ENCODE data around the gene AFMID. TPM values are rescaled to one million over a fixed set of nuclear protein-coding genes. Genes with fewer than 3 reads are reported as not detected.

AFMID gene
- total and polyA plus RNA-seq, 9 of the 15 experiments (the other 6 are each of a cell fraction or from before 2014, with no cell fraction given): 62.1 to 188 (median 74.4) TPM

DNA sequence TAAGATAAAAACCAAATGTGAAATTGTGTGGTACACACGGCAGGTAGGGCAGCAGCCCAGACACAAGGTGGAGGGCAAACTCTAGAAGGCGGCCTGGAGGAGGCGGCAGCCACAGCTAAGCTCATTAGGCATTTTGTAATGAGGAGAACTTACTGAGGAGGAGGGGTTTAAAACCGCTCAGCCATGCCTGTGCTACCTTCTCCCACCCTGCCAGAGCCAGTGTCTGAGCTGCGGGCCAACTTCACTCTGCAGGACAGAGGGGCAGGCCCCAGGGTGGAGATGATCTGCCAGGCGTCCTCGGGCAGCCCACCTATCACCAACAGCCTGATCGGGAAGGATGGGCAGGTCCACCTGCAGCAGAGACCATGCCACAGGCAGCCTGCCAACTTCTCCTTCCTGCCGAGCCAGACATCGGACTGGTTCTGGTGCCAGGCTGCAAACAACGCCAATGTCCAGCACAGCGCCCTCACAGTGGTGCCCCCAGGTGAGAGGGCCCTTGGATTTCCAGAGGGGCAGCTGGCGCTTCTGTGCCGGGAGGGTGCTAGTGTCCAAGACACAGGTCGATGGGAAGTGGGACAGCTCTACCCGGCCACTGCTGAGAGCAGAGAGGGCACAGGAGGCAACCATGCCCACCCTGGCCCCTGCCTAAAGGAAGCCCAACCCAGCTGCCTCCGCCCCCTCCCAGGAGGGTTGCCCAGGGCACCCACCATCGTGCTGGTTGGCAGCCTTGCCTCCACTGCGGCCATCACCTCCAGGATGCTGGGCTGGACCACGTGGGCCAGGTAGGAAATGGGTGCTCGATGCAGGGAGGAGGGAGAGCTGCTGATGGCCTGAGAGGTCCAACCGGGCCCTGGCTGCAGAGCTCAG lies 23.0 kb upstream of the AFMID start (continued):
- TF ChIP-seq, protein P1, sequence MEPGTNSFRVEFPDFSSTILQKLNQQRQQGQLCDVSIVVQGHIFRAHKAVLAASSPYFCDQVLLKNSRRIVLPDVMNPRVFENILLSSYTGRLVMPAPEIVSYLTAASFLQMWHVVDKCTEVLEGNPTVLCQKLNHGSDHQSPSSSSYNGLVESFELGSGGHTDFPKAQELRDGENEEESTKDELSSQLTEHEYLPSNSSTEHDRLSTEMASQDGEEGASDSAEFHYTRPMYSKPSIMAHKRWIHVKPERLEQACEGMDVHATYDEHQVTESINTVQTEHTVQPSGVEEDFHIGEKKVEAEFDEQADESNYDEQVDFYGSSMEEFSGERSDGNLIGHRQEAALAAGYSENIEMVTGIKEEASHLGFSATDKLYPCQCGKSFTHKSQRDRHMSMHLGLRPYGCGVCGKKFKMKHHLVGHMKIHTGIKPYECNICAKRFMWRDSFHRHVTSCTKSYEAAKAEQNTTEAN (CRISPR knock-in tag; IDR thresholded peaks at IDR 0.05): no peak

DNA sequence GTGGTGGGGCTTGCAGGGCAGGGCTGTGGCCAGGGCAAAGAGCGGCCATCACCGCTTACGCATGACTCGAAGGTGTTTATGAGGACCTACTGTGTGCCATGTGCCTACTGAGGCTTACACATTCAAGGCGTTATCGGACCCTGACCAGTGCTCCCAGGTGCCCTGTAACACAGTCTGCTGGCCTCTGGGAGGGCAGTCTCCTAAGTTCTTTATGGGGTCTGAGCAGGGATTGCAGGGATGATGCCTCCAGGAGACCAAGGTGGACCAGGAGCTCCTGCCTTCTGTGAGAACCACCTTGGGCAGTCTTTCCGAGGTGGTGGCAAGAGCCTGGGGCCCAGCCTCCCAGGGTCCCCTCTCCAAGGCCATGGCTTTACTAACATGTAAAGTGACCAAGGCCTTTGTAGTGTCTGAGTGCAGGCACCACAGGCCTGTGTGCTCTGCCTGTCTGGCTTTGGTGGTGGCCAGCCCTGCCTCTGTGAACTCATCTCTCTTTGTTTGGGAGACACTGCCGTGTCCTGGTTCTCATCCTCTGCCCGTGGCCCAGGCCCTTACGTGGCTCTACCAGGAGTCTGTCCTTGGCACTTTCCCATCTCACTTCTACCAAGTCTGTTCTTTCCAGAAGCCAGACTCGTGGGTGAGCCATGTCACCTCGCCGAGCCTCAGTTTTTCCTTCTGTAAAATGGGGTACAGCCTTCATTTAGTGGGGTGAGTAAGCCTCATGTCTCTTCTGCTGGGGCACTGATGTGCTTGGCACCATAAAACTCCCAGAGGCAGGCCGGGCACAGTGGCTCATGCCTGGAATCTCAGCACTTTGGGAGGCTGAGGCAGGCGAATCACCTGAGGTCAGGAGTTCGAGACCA lies 22.2 kb upstream of the AFMID start:
- Histone ChIP-seq H3K36me3 (ENCODE audit: control insufficient read depth, insufficient read depth, low read length) (peaks cover 10% of the 10 kb centered on the region; the same call in 2 of the 3 replicates), H3K4me3 (no peak overlapping the region), H3K9me3 (replicated peaks; ENCODE audit: control insufficient read depth, insufficient read depth, low read depth, low read length) (no peaks in the 10 kb centered on the region), H3K27ac (ENCODE audit: extremely low read depth, low read depth, low read length) (no peak overlapping the region; the same call in 2 of the 3 replicates), H3K4me2 (ENCODE audit: insufficient read depth, low read length) (no peak overlapping the region), H3K9ac (ENCODE audit: insufficient read depth in 1 of 2, low read depth in 2 of 2, low read length in 2 of 2) (peak overlapping the region in 1 of 2 experiments; percentile 42; a peak in 1 of 4 replicates), H4K20me1 (replicated peaks; ENCODE audit: control insufficient read depth, insufficient read depth, low read length) (peaks cover 8% of the 10 kb centered on the region), H2AFZ (ENCODE audit: low read depth, low read length) (no peak overlapping the region), H3K9me1 (ENCODE audit: control insufficient read depth, insufficient read depth, low read length) (peaks cover 8% of the 10 kb centered on the region), H3K27me3 (ENCODE audit: control insufficient read depth in 2 of 2, insufficient read depth in 2 of 2, low read length in 2 of 2) (no peaks in the 10 kb centered on the region), H3K79me2 (ENCODE audit: control insufficient read depth, insufficient read depth, low read length) (peaks cover 22% of the 10 kb centered on the region), H3K4me1 (replicated peaks in 1 of 2; ENCODE audit: control insufficient read depth in 2 of 2, insufficient read depth in 2 of 2, low read length in 2 of 2) (peaks cover 24 to 59% of the 10 kb centered on the region in 2 experiments; a peak in 4 of 5 replicates)
- in situ Hi-C loops (cut with MboI) (no loop called here), intact Hi-C loops (cut with micrococcal nuclease) (loop anchor here (1.0 to 5.0 kb wide), 2 partner anchors 19 to 38 kb away; partner anchors contain the start of genes C17orf99 and TMC6)
- POLR2A ChIA-PET: no interaction called here
- FAIRE-seq: no peak
- CTCF ChIA-PET (ENCODE audit: low intra/inter-chr PET ratio): no interaction called here
- no peak for DNase-seq (ENCODE audit: extremely low read depth in 1 of 4, low spot score in 3 of 4)
- no TSS peak for BruUV-seq (replicated peaks)
- 77% methylated on average over 16 of the region's 16 CpGs for WGBS (ENCODE audit: insufficient coverage, low coverage, missing lambda C conversion rate)
- no peak for ATAC-seq
- TF ChIP-seq ZNF764 (CRISPR knock-in tag; IDR thresholded peaks at IDR 0.05; ENCODE audit: low read depth) (no peak), KAT7 (CRISPR knock-in tag; IDR thresholded peaks at IDR 0.05; ENCODE audit: borderline replicate concordance) (no peak), NFATC3 (IDR thresholded peaks at IDR 0.05) (no peak), ZNF274 (IDR thresholded peaks at IDR 0.05; ENCODE audit: borderline replicate concordance, low read depth, low read length) (no peak), ZNF212 (CRISPR knock-in tag; IDR thresholded peaks at IDR 0.05) (no peak), ZNF444 (CRISPR knock-in tag; IDR thresholded peaks at IDR 0.05) (no peak), RBM17 (IDR thresholded peaks at IDR 0.05; ENCODE audit: borderline replicate concordance, low read depth, low read length) (no peak), ZFP36 (IDR thresholded peaks at IDR 0.05; ENCODE audit: low read depth, low read length, partially characterized antibody) (no peak), ZKSCAN1 (IDR thresholded peaks at IDR 0.05; ENCODE audit: low read depth, low read length) (peak; percentile 95), CBX1 (IDR thresholded peaks at IDR 0.05; ENCODE audit: low read depth) (0 out of 2 replicates have a peak, but pooled peaks have one; percentile 40), ARHGAP35 (IDR thresholded peaks at IDR 0.05; ENCODE audit: partially characterized antibody) (no peak)
- TF ChIP-seq, protein P2, sequence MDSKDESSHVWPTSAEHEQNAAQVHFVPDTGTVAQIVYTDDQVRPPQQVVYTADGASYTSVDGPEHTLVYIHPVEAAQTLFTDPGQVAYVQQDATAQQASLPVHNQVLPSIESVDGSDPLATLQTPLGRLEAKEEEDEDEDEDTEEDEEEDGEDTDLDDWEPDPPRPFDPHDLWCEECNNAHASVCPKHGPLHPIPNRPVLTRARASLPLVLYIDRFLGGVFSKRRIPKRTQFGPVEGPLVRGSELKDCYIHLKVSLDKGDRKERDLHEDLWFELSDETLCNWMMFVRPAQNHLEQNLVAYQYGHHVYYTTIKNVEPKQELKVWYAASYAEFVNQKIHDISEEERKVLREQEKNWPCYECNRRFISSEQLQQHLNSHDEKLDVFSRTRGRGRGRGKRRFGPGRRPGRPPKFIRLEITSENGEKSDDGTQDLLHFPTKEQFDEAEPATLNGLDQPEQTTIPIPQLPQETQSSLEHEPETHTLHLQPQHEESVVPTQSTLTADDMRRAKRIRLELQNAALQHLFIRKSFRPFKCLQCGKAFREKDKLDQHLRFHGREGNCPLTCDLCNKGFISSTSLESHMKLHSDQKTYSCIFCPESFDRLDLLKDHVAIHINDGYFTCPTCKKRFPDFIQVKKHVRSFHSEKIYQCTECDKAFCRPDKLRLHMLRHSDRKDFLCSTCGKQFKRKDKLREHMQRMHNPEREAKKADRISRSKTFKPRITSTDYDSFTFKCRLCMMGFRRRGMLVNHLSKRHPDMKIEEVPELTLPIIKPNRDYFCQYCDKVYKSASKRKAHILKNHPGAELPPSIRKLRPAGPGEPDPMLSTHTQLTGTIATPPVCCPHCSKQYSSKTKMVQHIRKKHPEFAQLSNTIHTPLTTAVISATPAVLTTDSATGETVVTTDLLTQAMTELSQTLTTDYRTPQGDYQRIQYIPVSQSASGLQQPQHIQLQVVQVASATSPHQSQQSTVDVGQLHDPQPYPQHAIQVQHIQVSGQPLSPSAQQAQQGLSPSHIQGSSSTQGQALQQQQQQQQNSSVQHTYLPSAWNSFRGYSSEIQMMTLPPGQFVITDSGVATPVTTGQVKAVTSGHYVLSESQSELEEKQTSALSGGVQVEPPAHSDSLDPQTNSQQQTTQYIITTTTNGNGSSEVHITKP (IDR thresholded peaks at IDR 0.05; ENCODE audit: partially characterized antibody): no peak
